Activated CD4-positive, CD25-positive, alpha-beta regulatory T cell treated with anti-CD3 and anti-CD28 coated beads, Interleukin-2, amount 50 U/mL, for 24 hours (primary cell): ENCODE measurements around the gene UBTD1.

ENCODE experiments used
- ATAC-seq, 2 donors: fragments of 150-1000 bp; cut with Tn5 transposase; one replicate each; pipeline ENCODE4 v1.10.0; 2021; ENCODE audit warnings: mild to moderate bottlenecking in 1 of 2, moderate library complexity in 1 of 2

The UBTD1 gene

GRCh38 chr10:97483506-97483905, 15.2 kb upstream of the UBTD1 start:
- no peak for ATAC-seq

DNA sequence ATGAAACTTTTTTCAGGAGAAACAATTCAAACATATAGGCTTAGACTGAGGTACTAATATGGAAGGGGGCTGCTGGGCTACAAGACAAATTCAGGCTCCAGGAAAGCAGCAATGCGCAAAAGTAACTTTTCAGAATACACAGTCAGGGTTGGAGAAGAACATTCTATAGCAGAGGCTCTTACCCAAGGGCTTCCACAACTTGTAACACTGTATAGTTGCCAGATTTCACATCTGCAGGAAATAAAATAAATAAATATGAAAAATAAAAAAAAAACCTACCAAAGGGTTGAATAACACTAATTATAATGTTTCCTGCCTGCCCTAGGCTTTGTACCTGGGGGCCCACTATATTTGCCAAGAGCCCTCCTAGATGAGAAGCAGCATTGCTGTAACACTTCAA, 14.8 kb upstream of the UBTD1 start:
- ATAC-seq = no peak

- ATAC-seq = no peak
Observed at GRCh38 chr10:97485647-97486281, 13.0 kb upstream of the UBTD1 start.

GRCh38 chr10:97490592-97490991, 8.1 kb upstream of the UBTD1 start:
- no peak for ATAC-seq

DNA sequence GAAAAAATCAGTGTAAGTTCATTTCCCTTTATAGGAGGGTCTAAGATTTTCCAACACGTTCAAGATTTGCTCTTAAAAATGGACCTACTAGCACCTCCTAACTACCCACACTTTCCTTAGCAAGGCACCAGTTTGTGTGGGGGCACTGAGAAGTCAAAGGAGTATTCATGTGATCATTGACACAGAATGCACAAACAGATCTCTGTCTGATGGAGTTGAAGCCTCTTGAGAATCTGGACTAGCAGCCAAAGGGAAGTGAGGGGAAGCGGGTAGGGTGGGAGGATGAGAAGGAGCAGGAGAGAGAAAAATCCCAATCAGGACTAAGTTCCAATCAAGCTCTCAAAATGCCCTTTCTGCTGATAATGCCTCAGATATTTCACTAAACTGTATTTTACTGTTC, 4.6 kb upstream of the UBTD1 start:
- ATAC-seq = no peak

- ATAC-seq = no peak
Observed at GRCh38 chr10:97494863-97495506, 3.7 kb upstream of the UBTD1 start.

DNA sequence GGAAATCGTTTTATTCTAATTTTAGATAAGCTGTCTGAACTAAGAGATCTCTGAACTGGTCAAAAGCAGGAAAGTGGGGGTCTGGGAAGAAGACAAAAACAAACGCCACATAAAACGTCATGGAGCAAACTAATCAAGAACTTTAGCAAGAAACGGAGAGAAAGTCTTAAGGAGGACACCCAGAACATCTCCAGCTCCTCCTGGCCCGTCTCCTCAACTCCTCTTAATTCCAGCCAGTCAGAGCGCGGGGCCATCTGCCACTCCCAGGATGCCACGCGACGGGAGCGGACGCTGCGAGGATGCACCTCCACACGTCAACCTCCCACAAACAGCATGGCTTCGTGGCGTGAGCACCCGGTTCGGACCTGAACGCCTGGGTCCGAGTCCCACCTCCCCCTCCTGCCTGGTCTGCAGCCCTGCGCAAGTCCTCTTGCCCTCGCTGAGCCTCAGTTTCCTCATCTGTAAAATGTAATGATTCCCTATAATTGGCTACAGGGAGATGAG, 1.1 kb upstream of the UBTD1 start:
- peak; percentile 29 to 32 for ATAC-seq

GRCh38 chr10:97498076-97498840, 466 bp upstream of the UBTD1 start, which contains the start of gene MMS19:
Gene MMS19, minus strand, starts transcription at chr10:97498422. Its CDS starts 38 bp downstream, at chr10:97498384.
- peak; percentile 91 to 92 for ATAC-seq

- ATAC-seq = no peak
Observed at GRCh38 chr10:97499561-97500296, 1.0 kb downstream of the UBTD1 start.

GRCh38 chr10:97500297-97500575, 1.5 kb downstream of the UBTD1 start:
- no peak for ATAC-seq

- ATAC-seq = no peak
Observed at GRCh38 chr10:97502916-97503315, 4.2 kb downstream of the UBTD1 start.

- no peak for ATAC-seq
Observed at GRCh38 chr10:97503406-97503805, 4.7 kb downstream of the UBTD1 start.

- no peak for ATAC-seq
Observed at GRCh38 chr10:97505152-97505551, 6.4 kb downstream of the UBTD1 start.

- ATAC-seq = peak in 1 of 2 donors; percentile 30
Observed at GRCh38 chr10:97506199-97506991, 7.7 kb downstream of the UBTD1 start.

GRCh38 chr10:97508342-97508741, 9.6 kb downstream of the UBTD1 start:
- no peak for ATAC-seq

GRCh38 chr10:97509120-97509680, 10.5 kb downstream of the UBTD1 start:
- no peak for ATAC-seq

GRCh38 chr10:97510686-97511085, 12.0 kb downstream of the UBTD1 start:
- no peak for ATAC-seq

GRCh38 chr10:97511711-97512440, 13.2 kb downstream of the UBTD1 start:
- ATAC-seq = no peak

GRCh38 chr10:97512993-97513392, 14.3 kb downstream of the UBTD1 start:
- ATAC-seq = no peak

DNA sequence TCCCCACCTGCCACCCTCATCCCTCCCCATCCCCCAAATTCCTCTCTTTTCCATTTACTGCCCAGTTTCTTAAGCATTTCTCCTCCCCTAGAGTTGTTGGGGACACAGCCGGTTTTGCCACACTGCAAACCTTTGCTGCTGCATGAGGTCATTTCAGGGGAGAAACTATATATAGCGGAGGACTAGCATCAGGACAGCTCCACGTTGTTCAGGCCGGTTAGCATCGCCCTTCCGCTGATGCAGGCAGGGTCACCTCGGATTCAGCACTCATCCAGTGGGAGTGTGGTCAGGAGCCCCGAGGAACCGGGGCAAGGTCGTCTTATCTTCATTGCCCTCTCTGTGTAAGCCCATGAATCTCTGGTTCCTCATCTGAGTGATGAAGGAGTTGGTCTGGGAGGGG, 15.6 kb downstream of the UBTD1 start:
- ATAC-seq = no peak

DNA sequence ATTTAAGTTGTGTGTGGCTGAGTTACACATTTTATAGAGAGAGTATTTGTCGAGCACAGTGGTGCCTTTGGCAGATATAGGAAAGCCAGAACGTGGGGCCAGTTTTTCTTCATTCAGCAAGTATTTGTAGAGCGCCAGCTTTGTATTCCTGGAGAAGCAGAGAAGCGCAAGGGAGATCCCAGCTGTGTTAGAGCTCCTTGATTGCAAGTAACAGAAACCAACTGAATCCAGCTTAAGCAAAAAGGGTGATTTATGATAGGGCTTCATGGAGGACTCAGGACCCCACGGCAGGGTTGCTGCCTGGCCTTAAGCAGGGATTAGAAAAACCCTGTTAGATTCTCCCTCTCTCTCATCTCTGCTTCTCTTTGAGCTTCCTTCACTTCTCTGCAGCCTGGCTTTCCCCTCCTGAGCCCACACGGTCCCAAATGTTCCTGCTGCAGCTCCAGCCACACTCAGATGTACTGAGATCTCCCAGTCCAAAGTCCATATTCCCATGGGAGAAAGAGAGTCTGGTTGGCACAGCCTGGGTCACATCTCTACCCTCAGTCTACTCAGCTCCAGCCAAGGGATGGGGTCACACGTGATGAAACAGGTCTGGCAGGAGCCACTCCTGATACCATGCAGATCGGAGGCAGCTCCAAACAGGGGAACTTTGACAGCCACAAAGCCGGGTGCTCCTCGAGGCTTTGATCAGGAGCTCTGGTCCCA, 16.7 kb downstream of the UBTD1 start:
- ATAC-seq = no peak
